ENCODE data around the gene FAT1.
A peak's percentile ranks its signal among the peaks of the same experiment; 100 is the strongest.

The FAT1 gene

GRCh38 chr4:186554539-186554913 is 169.1 kb downstream of the FAT1 start:
- ChIA-PET CTCF (interaction anchor here (1.0 to 1.6 kb wide), 2 partner anchors 9 to 11 kb away, joined by 3 to 5 read pairs; no protein-coding TSS in a partner anchor), POLR2A (no interaction called here)
- Histone ChIP-seq H3K4me3 (ENCODE audit: low read depth, low read length) (peak overlapping the region; percentile 54), H3K27ac (ENCODE audit: extremely low read depth, low read depth, low read length) (no peak overlapping the region; the same call in 1 of the 2 replicates), H3K4me1 (ENCODE audit: control insufficient read depth, insufficient read depth, low read length) (no peaks in the 10 kb centered on the region), H3K9me3 (ENCODE audit: control insufficient read depth, insufficient read depth, low read depth, low read length) (no peaks in the 10 kb centered on the region), H3K36me3 (ENCODE audit: control insufficient read depth in 2 of 2, insufficient read depth in 1 of 2, low read length in 2 of 2) (no peaks in the 10 kb centered on the region)
- TF ChIP-seq TCF7L2 (IDR thresholded peaks at IDR 0.05; ENCODE audit: borderline replicate concordance, low read depth, low read length) (no peak), ZNF366 (tag by site-specific recombination; conservative IDR thresholded peaks at IDR 0.05) (no peak), GLI4 (tag by site-specific recombination; IDR thresholded peaks at IDR 0.05) (no peak), ZNF341 (tag by site-specific recombination; IDR thresholded peaks at IDR 0.05; ENCODE audit: low read depth) (no peak), ZNF324 (tag by site-specific recombination; IDR thresholded peaks at IDR 0.05) (no peak), ZNF335 (tag by site-specific recombination; conservative IDR thresholded peaks at IDR 0.05) (peak; percentile 87), ZNF404 (tag by site-specific recombination; IDR thresholded peaks at IDR 0.05) (no peak), ZNF600 (tag by site-specific recombination; IDR thresholded peaks at IDR 0.05) (peak; percentile 67), ZNF561 (tag by site-specific recombination; IDR thresholded peaks at IDR 0.05; ENCODE audit: borderline replicate concordance) (no peak), PRDM6 (tag by site-specific recombination; IDR thresholded peaks at IDR 0.05) (no peak), ZNF626 (tag by site-specific recombination; IDR thresholded peaks at IDR 0.05) (no peak)

GRCh38 chr4:186553717-186554116 is 169.9 kb downstream of the FAT1 start:
- no peaks in the 10 kb centered on the region for H3K9me3 ChIP-seq (ENCODE audit: control insufficient read depth, insufficient read depth, low read depth, low read length)
- H3K27ac ChIP-seq (ENCODE audit: extremely low read depth, low read depth, low read length): no peak overlapping the region
- TF ChIP-seq ZBTB11 (tag by site-specific recombination; conservative IDR thresholded peaks at IDR 0.05; ENCODE audit: low read depth) (no peak), OSR2 (tag by site-specific recombination; IDR thresholded peaks at IDR 0.05) (no peak), ZFP41 (tag by site-specific recombination; IDR thresholded peaks at IDR 0.05; ENCODE audit: borderline replicate concordance) (no peak), SALL2 (tag by site-specific recombination; IDR thresholded peaks at IDR 0.05; ENCODE audit: borderline replicate concordance) (no peak), KLF8 (tag by site-specific recombination; IDR thresholded peaks at IDR 0.05) (no peak), ZNF148 (tag by site-specific recombination; IDR thresholded peaks at IDR 0.05; ENCODE audit: borderline replicate concordance) (no peak), ZNF16 (tag by site-specific recombination; IDR thresholded peaks at IDR 0.05; ENCODE audit: low read depth) (no peak)
- H3K4me3 ChIP-seq (ENCODE audit: low read depth, low read length): no peak overlapping the region
- ChIA-PET POLR2A (no interaction called here), CTCF (interaction anchor here (0.6 kb wide), 1 partner anchor 134 kb away, joined by 8 read pairs; no protein-coding TSS in a partner anchor)
- H3K4me1 ChIP-seq (ENCODE audit: control insufficient read depth, insufficient read depth, low read length): no peaks in the 10 kb centered on the region
- H3K36me3 ChIP-seq (ENCODE audit: control insufficient read depth in 2 of 2, insufficient read depth in 1 of 2, low read length in 2 of 2): no peaks in the 10 kb centered on the region
